HFF-Myc (cell line): ENCODE measurements around the gene NUAK1.
A peak's percentile ranks its signal among the peaks of the same experiment; 100 is the strongest.

Experiments used
- DNase-seq: peaks from one replicate; pipeline ENCODE4 v3.0.0-alpha.2; 2011; ENCODE audit warnings: low read depth; ENCODE audit errors: extremely low read depth
- H3K4me3 ChIP-seq: replicated peaks from 2 replicates; pipeline ENCODE4 v1.5.1; 2011; ENCODE audit warnings: low read depth, mild to moderate bottlenecking, control low read depth, low read length
- TF ChIP-seq, protein P1 (sequence below): IDR thresholded peaks from 2 replicates; pipeline ENCODE4 v1.5.1; 2012; ENCODE audit warnings: mild to moderate bottlenecking, low read depth, low read length, control low read depth; ENCODE audit errors: missing control alignments

NUAK1 gene

DNA sequence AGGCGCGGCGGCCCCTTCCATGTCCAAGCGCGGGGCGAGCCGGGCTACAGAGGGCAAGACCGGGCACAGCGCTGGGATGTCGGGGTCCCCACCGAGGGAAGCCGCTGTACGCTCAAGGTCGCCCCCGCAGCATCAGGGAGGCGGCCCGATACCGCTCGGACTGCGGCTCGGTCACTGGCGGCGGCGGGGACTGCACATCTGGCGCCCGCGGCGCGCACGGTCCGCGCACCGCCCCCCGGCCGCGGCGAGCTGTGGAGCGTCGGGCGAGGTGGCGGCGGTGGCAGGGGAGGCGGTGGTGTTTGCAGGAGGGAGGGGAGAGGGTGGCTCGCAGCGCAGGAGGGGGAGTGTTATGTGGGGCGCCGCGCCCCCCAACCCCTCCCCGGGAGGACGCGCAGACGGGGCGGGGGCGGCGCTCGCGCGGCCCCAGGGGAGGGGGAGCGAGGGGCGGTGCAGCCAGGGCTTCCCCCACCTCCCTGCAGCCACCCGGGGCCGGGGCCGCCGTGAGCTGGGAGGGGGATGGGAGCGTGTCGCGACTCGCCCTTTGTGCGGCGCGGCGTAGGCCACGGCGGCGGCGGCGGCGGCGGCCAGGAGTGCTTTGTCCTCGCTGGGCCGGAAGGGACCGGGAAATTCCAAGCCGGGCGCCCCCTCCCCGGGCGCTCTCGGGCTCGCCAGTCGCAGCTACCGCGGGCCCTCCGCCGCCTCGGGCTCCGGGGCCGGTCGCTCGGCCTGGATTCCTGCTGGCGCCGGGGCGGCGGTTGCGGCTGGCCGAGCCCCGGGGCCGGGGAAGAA lies at the start of gene NUAK1:
TSS of gene NUAK1 (minus strand) at position 322 of the 789 bp plus-strand sequence. CDS start at position 21, 301 bp downstream.
- TF ChIP-seq, protein P1, sequence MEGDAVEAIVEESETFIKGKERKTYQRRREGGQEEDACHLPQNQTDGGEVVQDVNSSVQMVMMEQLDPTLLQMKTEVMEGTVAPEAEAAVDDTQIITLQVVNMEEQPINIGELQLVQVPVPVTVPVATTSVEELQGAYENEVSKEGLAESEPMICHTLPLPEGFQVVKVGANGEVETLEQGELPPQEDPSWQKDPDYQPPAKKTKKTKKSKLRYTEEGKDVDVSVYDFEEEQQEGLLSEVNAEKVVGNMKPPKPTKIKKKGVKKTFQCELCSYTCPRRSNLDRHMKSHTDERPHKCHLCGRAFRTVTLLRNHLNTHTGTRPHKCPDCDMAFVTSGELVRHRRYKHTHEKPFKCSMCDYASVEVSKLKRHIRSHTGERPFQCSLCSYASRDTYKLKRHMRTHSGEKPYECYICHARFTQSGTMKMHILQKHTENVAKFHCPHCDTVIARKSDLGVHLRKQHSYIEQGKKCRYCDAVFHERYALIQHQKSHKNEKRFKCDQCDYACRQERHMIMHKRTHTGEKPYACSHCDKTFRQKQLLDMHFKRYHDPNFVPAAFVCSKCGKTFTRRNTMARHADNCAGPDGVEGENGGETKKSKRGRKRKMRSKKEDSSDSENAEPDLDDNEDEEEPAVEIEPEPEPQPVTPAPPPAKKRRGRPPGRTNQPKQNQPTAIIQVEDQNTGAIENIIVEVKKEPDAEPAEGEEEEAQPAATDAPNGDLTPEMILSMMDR, result no peak

DNA sequence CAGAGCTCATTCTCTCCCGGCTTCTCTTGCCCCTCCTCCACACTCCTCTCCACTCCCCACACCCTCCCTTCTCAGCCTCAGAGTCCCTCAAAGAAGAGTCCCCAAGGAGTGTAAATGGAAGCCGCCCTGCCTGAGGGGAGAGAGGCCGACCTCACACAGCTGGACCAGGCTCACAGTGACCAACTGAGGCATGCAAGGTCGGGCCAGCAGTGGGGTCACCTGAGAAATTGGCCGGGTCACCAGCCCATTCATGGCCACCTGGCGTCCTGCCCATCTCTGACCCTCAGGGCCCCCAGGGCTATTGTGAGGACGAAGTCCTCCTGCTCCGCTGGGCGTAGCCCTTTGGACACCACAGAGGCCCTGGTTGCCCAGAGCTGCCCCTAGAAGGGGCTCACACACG lies 49.5 kb upstream of the NUAK1 start:
- no peak overlapping the region for H3K4me3 ChIP-seq
- TF ChIP-seq, protein P1, result no peak
- no peak for DNase-seq

More for the DNA sequence above, at the start of gene NUAK1:
- H3K4me3 ChIP-seq, result peak within 1 kb of the TSS; percentile 53
- no peak for DNase-seq

DNA sequence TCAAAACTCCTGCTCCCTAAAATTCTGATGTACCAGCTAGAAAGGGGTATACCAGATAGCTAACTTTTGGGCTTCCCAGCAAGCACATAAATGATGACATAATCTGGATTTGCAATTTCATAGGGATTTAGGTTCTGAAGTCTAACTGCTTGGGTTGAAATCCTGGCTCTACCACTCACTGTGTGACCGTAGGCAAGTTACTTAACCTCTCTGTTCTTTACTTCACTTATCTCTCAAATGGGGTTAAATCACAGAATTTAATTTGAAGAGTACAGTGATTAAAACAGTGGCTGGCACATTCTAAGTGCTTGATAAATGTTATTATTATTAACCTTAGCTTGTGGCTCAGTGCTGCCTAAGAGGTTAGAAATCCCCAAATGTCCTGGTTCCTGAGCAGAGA lies 49.1 kb upstream of the NUAK1 start:
- DNase-seq, result no peak
- TF ChIP-seq, protein P1, result no peak
- H3K4me3 ChIP-seq, result no peak overlapping the region

DNA sequence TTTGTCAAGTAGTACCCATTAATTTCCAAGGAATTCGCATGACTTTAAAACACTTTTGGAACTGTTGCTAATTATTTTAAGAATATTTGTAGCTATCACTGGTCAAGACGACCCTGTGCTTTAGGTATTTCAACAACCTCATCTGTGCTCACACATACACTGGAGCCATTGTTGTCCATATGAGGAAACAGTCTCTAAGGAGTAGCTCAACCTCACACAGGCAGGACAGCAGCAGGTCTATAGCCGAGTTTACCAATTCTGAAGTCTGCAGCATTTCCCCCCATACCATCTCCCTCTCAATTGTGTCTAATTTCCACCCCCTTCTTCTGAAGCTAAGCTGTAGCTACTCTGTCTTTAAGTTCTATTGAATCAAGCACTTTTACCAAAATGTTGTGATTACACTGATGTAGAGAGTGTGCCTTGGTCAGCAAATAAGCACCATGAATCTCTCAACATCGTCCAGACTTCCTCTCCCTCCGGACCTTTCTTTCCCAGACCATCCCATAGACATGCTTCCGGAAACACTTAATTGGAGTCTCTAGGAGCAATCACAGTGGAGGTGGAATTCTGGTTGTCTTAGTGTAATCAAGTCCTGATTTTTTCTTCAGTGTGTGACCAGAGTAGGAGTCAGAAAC lies 48.5 kb upstream of the NUAK1 start:
- H3K4me3 ChIP-seq, result no peak overlapping the region
- no peak for DNase-seq
- TF ChIP-seq, protein P1, result no peak

DNA sequence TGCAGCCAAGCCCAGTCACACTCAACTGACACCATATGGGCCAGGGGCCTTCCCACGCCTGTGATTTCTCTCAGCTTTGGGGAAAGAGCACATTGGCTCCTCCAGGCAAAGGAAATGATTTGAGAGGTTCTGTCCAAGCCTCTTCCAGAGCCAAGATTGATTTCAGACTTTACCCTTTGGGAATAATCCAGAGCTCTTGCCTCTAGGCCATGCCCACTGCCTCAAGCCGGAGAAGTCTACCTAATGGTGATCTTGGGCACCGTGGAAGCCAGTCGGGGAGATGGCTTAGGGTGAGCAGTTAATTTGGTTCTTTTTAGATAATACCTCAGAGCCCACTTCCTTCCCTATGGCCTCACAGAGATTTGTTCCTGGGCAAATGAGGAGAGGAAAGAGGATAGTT lies 45.0 kb upstream of the NUAK1 start:
- no peak overlapping the region for H3K4me3 ChIP-seq
- TF ChIP-seq, protein P1, result no peak
- DNase-seq, result no peak

DNA sequence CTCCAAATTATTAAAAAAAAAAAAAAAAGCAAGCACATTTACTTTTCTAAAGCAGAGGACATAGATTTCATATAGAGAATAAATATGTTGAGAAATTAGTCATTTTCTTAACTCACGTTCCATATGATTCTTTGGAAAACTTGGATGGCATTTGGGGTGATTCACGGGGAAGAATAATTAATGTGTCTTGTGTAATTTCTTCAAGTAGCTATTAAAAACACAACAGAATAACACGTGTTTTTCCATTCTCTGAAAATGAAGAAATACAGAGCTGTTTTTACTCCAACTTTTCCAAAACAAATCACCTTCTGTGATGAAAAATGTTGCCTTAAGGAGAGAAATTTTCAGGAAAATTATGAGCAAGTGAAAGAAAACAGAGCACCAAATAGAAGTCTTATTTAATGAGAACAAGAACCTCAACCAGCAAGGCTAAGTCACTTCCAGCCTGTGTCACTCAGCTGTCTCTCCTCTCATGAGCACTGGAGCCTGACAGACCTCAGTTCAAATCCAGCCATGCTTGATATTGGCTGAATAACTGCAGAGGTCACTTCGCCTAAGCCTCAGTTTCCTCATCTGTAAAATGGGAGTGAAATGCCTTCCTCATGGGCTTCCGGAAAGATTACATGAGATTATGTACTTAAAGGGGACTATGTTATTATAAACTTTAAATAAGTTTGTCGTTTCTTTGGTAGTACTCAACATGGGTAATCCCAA lies 42.8 kb upstream of the NUAK1 start:
- no peak overlapping the region for H3K4me3 ChIP-seq
- DNase-seq, result no peak
- TF ChIP-seq, protein P1, result no peak
